NB4 (cell line): ENCODE data around the gene PDGFB.

Source experiments
- MAX ChIP-seq: IDR thresholded peaks from 2 replicates; pipeline ENCODE4 v1.6.1; 2011; ENCODE audit warnings: low read depth, low read length
- POLR2A ChIP-seq: IDR thresholded peaks from 2 replicates; pipeline ENCODE4 v1.6.1; 2011; ENCODE audit warnings: mild to moderate bottlenecking; ENCODE audit not compliant: insufficient read length; ENCODE audit errors: extremely low read depth
- TF ChIP-seq, protein P1 (sequence below): IDR thresholded peaks from one replicate; pipeline ENCODE4 v1.5.1; 2012; ENCODE audit warnings: low read depth, low read length

- TF ChIP-seq MAX (no peak), POLR2A (no peak)
- TF ChIP-seq, protein P1, sequence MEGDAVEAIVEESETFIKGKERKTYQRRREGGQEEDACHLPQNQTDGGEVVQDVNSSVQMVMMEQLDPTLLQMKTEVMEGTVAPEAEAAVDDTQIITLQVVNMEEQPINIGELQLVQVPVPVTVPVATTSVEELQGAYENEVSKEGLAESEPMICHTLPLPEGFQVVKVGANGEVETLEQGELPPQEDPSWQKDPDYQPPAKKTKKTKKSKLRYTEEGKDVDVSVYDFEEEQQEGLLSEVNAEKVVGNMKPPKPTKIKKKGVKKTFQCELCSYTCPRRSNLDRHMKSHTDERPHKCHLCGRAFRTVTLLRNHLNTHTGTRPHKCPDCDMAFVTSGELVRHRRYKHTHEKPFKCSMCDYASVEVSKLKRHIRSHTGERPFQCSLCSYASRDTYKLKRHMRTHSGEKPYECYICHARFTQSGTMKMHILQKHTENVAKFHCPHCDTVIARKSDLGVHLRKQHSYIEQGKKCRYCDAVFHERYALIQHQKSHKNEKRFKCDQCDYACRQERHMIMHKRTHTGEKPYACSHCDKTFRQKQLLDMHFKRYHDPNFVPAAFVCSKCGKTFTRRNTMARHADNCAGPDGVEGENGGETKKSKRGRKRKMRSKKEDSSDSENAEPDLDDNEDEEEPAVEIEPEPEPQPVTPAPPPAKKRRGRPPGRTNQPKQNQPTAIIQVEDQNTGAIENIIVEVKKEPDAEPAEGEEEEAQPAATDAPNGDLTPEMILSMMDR: no peak
Measured at GRCh38 chr22:39219071-39220039, 25.4 kb downstream of the PDGFB start.
